ENCODE measurements around the gene TRIM66. TPM values are rescaled to one million over a fixed set of nuclear protein-coding genes. Genes with fewer than 3 reads are reported as not detected.

TRIM66 gene
- total RNA-seq, 4 donors from 2014 or later, result 3.3 to 13.0 (median 6.2) TPM

DNA sequence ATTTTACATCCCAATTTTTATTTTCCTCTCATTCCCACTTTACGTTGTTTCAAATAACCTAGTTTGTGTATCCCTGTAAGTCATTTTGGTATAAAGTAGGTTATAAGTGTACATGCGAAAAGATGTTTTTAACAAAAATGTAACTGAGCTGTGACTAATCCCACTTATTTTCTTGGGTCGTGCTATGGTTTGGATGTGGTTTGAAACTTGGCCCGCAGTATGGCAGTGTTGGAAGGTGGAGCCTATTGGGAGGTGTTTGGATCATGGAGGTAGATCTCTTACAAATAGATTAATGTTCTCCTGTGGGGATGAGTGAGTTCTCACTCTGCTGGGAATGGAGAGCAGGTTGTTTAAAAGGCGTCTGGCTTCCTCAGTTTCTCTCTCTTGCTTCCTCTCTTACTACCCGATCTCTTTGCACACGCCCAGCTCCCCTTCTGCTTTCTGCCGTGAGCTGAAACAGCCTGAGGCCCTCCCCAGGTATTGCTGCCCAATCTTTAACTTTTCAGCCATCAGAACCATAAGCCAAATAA lies 7.3 kb upstream of the TRIM66 start:
- 64 to 74% methylated on average over 8 of the region's 8 CpGs for WGBS, 2 donors
- intact Hi-C loops (cut with DNase I; ENCODE audit: low total_unique reads), result loop anchor here (10.0 kb wide), 1 partner anchor 265 kb away; no protein-coding TSS in a partner anchor
- H3K4me3 ChIP-seq (ENCODE audit: low read depth, poor library complexity, severe bottlenecking), result no peak overlapping the region
- TF ChIP-seq, protein P1, sequence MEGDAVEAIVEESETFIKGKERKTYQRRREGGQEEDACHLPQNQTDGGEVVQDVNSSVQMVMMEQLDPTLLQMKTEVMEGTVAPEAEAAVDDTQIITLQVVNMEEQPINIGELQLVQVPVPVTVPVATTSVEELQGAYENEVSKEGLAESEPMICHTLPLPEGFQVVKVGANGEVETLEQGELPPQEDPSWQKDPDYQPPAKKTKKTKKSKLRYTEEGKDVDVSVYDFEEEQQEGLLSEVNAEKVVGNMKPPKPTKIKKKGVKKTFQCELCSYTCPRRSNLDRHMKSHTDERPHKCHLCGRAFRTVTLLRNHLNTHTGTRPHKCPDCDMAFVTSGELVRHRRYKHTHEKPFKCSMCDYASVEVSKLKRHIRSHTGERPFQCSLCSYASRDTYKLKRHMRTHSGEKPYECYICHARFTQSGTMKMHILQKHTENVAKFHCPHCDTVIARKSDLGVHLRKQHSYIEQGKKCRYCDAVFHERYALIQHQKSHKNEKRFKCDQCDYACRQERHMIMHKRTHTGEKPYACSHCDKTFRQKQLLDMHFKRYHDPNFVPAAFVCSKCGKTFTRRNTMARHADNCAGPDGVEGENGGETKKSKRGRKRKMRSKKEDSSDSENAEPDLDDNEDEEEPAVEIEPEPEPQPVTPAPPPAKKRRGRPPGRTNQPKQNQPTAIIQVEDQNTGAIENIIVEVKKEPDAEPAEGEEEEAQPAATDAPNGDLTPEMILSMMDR (IDR thresholded peaks at IDR 0.05), result no peak
- no peak for TF ChIP-seq POLR2A (IDR thresholded peaks at IDR 0.05)
- peak in 1 of 2 donors; percentile 50 for DNase-seq (ENCODE audit: low spot score in 2 of 2)

DNA sequence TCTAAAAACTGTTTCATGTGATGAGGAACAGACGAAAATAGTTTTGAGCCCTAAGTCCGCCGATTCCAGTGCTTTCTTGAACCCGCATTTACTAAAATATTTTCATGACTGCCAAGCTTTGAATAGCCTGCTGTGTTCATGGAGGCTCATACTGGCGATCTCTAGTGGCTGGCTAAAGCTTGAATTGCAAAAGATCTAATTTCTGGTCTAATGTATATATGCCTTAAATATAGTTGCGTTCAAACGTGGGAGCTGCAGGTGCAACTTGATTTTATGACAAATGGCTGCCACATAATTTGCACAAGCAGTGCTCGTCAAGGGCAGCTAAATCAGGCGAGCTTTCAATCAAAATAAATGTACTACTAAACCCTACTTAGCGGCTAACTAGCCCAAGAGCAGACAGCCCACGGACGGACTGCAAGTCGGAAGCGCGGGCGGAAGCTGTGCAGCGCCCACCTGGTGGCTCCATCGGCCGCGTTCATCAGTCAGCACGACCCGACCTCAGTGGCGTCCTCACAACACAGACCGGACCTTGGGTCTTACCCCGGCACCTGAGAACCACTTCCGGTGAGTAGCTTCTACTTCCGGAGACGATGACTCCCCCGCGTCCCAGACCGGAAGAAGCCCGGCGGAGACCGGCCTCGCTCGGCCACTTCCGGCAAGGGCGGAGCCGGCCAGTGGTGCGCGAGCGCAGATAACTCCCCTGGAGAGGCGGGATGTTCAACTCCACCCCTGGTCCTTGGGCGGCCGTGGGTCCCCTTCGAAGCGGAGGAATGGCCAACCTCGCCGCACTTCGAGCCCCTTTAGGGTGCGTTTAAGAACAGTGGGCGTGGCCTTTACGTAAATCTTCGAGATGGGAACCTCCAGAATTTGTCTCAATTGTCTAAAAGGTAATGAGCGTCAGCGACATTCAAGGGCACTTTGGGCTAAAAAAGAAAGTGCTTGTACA lies 6.2 kb upstream of the TRIM66 start:
- 2 to 3% methylated on average over 45 to 54 of the region's 56 CpGs for WGBS, 2 donors
- intact Hi-C loops (cut with DNase I; ENCODE audit: low total_unique reads), result no loop called here
- H3K4me3 ChIP-seq (ENCODE audit: low read depth, poor library complexity, severe bottlenecking), result peak overlapping the region; percentile 40
- TF ChIP-seq, protein P1 (IDR thresholded peaks at IDR 0.05), result no peak
- TF ChIP-seq POLR2A (IDR thresholded peaks at IDR 0.05), result no peak
- peak; percentile 90 to 98 for DNase-seq (ENCODE audit: low spot score in 2 of 2)

DNA sequence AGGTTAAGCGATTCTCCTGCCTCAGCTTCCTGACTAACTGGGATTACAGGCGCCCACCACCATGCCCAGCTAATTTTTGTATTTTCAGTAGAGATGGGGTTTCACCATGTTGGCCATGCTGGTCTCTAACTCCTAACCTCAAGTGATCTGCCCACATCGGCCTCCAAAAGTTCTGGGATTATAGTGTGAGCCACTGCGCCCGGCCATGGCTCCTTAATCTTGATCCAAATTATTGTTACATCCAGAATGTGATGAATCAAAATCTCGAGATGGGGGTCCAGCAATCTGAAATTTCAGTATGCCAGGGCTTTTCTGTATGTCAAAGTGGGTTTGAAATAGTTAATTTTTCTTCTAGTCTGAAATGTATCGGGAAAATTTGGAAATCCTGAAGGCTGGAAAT lies 3.9 kb upstream of the TRIM66 start:
- WGBS, 2 donors, result 86 to 87% methylated on average over 7 of the region's 7 CpGs
- no peak for TF ChIP-seq POLR2A (IDR thresholded peaks at IDR 0.05)
- intact Hi-C loops (cut with DNase I; ENCODE audit: low total_unique reads), result no loop called here
- peak in 1 of 2 donors; percentile 81 for DNase-seq (ENCODE audit: low spot score in 2 of 2)
- no peak overlapping the region for H3K4me3 ChIP-seq (ENCODE audit: low read depth, poor library complexity, severe bottlenecking)

DNA sequence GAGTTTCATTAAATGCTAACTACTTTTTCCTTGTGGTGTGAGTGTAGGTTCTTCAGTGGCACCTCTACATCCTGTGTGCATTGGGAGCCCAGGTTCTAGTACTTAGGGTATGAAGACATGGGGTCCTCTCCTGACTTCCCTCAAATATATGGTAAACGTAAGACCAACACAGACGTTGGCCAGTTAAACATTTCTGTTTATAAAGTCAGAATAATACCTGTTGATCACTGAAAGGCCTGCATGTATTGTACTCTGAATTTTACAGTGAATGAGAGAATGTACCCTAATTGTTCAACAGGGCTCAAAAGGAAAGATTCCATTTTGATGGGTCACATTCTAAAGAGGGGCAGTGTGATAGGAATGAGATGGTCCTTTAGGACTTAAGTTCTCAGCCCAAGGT lies 3.4 kb upstream of the TRIM66 start:
- 72 to 86% methylated on average over 2 of the region's 2 CpGs for WGBS, 2 donors

DNA sequence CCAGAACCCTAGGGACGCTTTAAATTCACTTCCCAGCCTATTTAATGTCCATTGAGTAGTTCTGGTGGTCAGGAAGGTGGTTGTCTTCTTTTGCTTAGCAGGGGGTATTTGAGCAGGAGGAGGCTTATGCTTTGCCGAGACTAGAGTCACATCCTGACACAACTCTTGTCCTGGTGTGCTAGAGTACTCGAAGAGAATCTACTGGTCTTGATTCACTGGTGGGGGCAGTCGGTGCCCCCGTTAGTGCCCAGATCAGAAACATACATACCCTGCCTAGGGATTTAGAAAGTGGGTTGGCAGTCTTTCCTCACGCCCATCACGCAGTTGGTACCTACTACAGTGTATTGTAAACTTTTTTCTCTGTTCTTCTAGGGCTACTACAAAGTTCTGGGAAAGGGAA lies 2.8 kb upstream of the TRIM66 start:
- no peak overlapping the region for H3K4me3 ChIP-seq (ENCODE audit: low read depth, poor library complexity, severe bottlenecking)
- TF ChIP-seq POLR2A (IDR thresholded peaks at IDR 0.05), result no peak
- TF ChIP-seq, protein P1 (IDR thresholded peaks at IDR 0.05), result no peak
- intact Hi-C loops (cut with DNase I; ENCODE audit: low total_unique reads), result no loop called here
- WGBS, 2 donors, result 74 to 78% methylated on average over 7 of the region's 7 CpGs
- DNase-seq (ENCODE audit: low spot score in 2 of 2), result no peak

More for the DNA sequence above, 3.4 kb upstream of the TRIM66 start:
- no peak for DNase-seq (ENCODE audit: low spot score in 2 of 2)
- intact Hi-C loops (cut with DNase I; ENCODE audit: low total_unique reads), result no loop called here
- no peak overlapping the region for H3K4me3 ChIP-seq (ENCODE audit: low read depth, poor library complexity, severe bottlenecking)
- no peak for TF ChIP-seq POLR2A (IDR thresholded peaks at IDR 0.05)

DNA sequence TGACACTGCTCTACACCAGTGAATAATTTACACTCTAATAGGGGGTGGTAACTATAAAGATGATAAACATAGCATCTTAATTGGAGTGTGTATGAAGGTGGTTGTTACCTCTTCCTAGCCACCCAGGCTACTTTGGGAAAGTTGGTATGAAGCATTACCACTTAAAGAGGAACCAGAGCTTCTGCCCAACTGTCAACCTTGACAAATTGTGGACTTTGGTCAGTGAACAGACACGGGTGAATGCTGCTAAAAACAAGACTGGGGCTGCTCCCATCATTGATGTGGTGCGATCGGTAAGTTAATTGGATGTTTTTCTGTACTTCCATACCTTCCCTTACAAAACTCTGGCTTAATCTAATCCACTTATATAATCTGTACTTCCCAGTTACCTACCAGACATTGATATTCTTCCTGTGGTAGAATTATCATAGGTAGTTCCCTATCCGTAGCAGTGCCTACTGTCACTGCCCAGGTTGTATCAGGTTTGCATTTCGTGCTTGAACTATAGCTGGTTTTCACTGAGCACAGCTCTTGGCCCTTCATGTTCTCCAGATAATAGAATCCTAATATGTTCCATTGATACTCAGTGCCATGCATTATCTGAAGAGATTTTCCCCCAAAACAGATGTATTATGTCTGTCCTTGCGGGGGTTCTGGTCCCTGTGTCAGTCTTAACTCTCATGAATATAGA lies 2.3 kb upstream of the TRIM66 start:
- intact Hi-C loops (cut with DNase I; ENCODE audit: low total_unique reads), result no loop called here
- no peak for DNase-seq (ENCODE audit: low spot score in 2 of 2)
- H3K4me3 ChIP-seq (ENCODE audit: low read depth, poor library complexity, severe bottlenecking), result no peak overlapping the region
- WGBS, 2 donors, result 81 to 85% methylated on average over 6 of the region's 6 CpGs
- no peak for TF ChIP-seq POLR2A (IDR thresholded peaks at IDR 0.05)
- TF ChIP-seq, protein P1 (IDR thresholded peaks at IDR 0.05), result no peak
